GM19395 (cell line): ENCODE data around the gene CATSPERZ.

Experiments used
- ATAC-seq: cut with Tn5 transposase; IDR thresholded peaks from one replicate; pipeline ENCODE4 v1.9.1; 2021; ENCODE audit warnings: mild to moderate bottlenecking, moderate library complexity; ENCODE audit not compliant: unreplicated experiment

Gene CATSPERZ

DNA sequence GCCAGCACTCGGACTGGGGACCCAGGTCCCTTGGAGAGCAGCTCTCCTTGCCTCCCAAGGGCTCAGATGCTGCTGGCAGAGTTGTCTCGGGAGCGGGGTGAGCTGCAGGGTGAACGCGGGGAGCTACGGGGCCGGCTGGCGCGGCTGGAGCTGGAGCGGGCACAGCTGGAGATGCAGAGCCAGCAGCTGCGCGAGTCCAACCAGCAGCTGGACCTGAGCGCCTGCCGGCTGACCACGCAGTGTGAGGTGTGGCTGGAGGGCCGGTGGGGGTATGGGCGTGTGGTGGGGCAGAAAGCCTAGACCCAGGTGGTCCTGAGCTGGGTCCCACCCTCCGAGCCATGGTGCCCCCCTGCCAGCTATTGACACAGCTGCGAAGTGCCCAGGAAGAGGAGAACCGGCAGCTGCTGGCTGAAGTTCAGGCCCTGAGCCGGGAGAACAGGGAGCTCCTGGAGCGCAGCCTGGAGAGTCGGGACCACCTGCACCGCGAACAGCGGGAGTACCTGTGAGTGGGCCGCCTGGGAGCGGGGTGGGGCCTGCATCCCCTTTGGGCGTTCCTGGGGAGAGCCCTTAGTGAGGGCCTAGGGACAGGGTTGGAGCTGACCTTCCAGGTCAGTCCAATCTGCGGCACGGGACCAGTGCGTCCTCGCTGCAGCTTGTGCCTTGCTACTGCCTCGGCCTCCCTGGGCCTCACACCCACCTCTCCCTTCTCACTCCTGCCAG is 53.0 kb downstream of the CATSPERZ start:
- no peak for ATAC-seq

DNA sequence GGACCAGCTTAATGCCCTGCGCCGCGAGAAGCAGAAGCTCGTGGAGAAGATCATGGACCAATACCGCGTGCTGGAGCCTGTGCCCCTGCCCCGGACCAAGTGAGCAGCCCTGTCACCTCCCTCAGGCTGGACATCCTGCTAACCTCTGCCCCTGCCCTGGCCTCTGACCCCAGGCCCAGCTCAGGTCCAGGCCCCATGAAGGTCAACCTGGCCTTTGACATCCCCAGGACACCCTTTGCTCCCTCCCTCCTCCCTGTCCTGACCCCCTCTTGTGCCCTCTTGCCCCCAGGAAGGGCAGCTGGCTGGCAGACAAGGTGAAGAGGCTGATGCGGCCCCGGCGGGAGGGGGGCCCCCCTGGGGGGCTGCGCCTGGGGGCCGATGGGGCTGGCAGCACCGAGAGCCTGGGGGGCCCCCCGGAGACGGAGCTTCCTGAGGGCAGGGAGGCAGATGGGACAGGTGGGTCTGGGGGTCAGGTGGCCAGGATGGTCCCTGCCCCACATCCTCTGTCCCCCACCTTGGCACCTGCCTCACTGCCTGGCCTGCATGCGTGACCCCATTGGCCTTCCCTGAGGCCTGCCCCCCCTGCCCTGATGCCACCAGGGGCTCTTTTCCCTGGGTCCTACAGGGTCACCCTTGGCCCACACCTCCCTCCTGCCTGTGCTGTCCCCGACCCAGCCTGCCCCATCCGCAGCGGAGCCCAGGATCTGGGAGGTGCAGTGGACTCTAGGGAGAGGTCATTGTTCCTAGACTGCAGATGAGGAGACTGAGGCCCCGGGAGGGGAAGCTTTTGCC is 53.8 kb downstream of the CATSPERZ start:
- no peak for ATAC-seq
